SK-N-SH treated with all-trans-retinoic acid at 6 μM for 48 hours (cell line): ENCODE measurements around the gene TXNDC9.
"Not testable (repeated sequence)": the region's sequence is repeated elsewhere in the genome, so short reads cannot be mapped to it uniquely, and the experiment has no call there.

ENCODE experiments used
- ATAC-seq: fragments of 200-7000 bp; cut with Tn5 transposase; 3 replicates; pipeline ENCODE4 v1.9.1; 2020; ENCODE audit warnings: mild to moderate bottlenecking, moderate library complexity
- ARNTL ChIP-seq: fragments of 450-650 bp; formaldehyde crosslinking; IDR thresholded peaks from 2 replicates; pipeline ENCODE4 v1.5.0; 2020; ENCODE audit warnings: low read depth, mild to moderate bottlenecking, moderate library complexity, borderline replicate concordance
- BACH2 ChIP-seq: fragments of 250-450 bp; sonication (Bioruptor Pico); IDR thresholded peaks from 2 replicates; pipeline ENCODE4 v1.9.0; 2021; ENCODE audit warnings: mild to moderate bottlenecking, borderline replicate concordance
- CREB5 ChIP-seq: fragments of 250-450 bp; sonication (Bioruptor Pico); IDR thresholded peaks from 2 replicates; pipeline ENCODE4 v1.5.1; 2020; ENCODE audit warnings: low read depth, mild to moderate bottlenecking, moderate library complexity
- CSDC2 ChIP-seq: fragments of 250-450 bp; sonication (Bioruptor Pico); IDR thresholded peaks from 2 replicates; pipeline ENCODE4 v1.5.0; 2020; ENCODE audit warnings: mild to moderate bottlenecking, moderate library complexity
- GLIS3 ChIP-seq: fragments of 250-450 bp; sonication (Bioruptor Pico); IDR thresholded peaks from 2 replicates; pipeline ENCODE4 v1.5.0; 2020; ENCODE audit warnings: mild to moderate bottlenecking, moderate library complexity
- ISL1 ChIP-seq: fragments of 250-450 bp; sonication (Bioruptor Pico); IDR thresholded peaks from 2 replicates; pipeline ENCODE4 v2.1.2; 2022; ENCODE audit warnings: mild to moderate bottlenecking, moderate library complexity
- OSR1 ChIP-seq: fragments of 250-450 bp; sonication (Bioruptor Pico); IDR thresholded peaks from 2 replicates; pipeline ENCODE4 v1.8.0; 2022; ENCODE audit warnings: moderate library complexity, mild to moderate bottlenecking, inconsistent platforms
- PATZ1 ChIP-seq: fragments of 250-450 bp; sonication (Bioruptor Pico); IDR thresholded peaks from 2 replicates; pipeline ENCODE4 v1.8.0; 2020; ENCODE audit warnings: mild to moderate bottlenecking, moderate library complexity, borderline replicate concordance
- PPARA ChIP-seq: fragments of 250-450 bp; sonication (Bioruptor Pico); IDR thresholded peaks from 2 replicates; pipeline ENCODE4 v1.5.0; 2020; ENCODE audit warnings: mild to moderate bottlenecking, borderline replicate concordance
- RARB ChIP-seq: fragments of 250-450 bp; sonication (Bioruptor Pico); IDR thresholded peaks from 2 replicates; pipeline ENCODE4 v1.8.0; 2021; ENCODE audit warnings: mild to moderate bottlenecking, moderate library complexity
- SNAI2 ChIP-seq: fragments of 250-450 bp; sonication (Bioruptor Pico); IDR thresholded peaks from 2 replicates; pipeline ENCODE4 v1.5.0; 2020; ENCODE audit warnings: mild to moderate bottlenecking, moderate library complexity
- TCF4 ChIP-seq: fragments of 250-450 bp; sonication (Bioruptor Pico); IDR thresholded peaks from 2 replicates; pipeline ENCODE4 v1.8.0; 2021; ENCODE audit warnings: mild to moderate bottlenecking, moderate library complexity, borderline replicate concordance
- TOX ChIP-seq: fragments of 250-450 bp; sonication (Bioruptor Pico); IDR thresholded peaks from 2 replicates; pipeline ENCODE4 v1.8.0; 2021; ENCODE audit warnings: mild to moderate bottlenecking, moderate library complexity, borderline replicate concordance
- ZFP3 ChIP-seq: fragments of 250-450 bp; sonication (Bioruptor Pico); IDR thresholded peaks from 2 replicates; pipeline ENCODE4 v1.5.0; 2020; ENCODE audit warnings: mild to moderate bottlenecking, moderate library complexity
- ZFP30 ChIP-seq: fragments of 450-650 bp; formaldehyde crosslinking; IDR thresholded peaks from 2 replicates; pipeline ENCODE4 v1.5.0; 2022; ENCODE audit warnings: mild to moderate bottlenecking, moderate library complexity
- ZNF565 ChIP-seq: fragments of 450-650 bp; formaldehyde crosslinking; conservative IDR thresholded peaks from 2 replicates; pipeline ENCODE4 v1.5.0; 2020; ENCODE audit warnings: low read depth, mild to moderate bottlenecking, moderate library complexity
- ZNF70 ChIP-seq: fragments of 450-650 bp; formaldehyde crosslinking; IDR thresholded peaks from 2 replicates; pipeline ENCODE4 v1.5.0; 2020; ENCODE audit warnings: mild to moderate bottlenecking, moderate library complexity
- ZNF8 ChIP-seq: fragments of 450-650 bp; formaldehyde crosslinking; IDR thresholded peaks from 2 replicates; pipeline ENCODE4 v1.5.0; 2020; ENCODE audit warnings: mild to moderate bottlenecking, moderate library complexity
- TF ChIP-seq, protein P1 (sequence below): fragments of 250-450 bp; sonication (Bioruptor Pico); IDR thresholded peaks from 2 replicates; pipeline ENCODE4 v1.5.0; 2020; ENCODE audit warnings: mild to moderate bottlenecking, moderate library complexity
- TF ChIP-seq, protein P2 (sequence below): fragments of 250-450 bp; sonication (Bioruptor Pico); IDR thresholded peaks from 2 replicates; pipeline ENCODE4 v1.5.1; 2021; ENCODE audit warnings: mild to moderate bottlenecking, moderate library complexity
- TF ChIP-seq, protein P3 (sequence below): fragments of 250-450 bp; sonication (Bioruptor Pico); IDR thresholded peaks from 2 replicates; pipeline ENCODE4 v1.8.0; 2021; ENCODE audit warnings: low read depth, mild to moderate bottlenecking, moderate library complexity, borderline replicate concordance

TXNDC9 gene

GRCh38 chr2:99348173-99348572 is 12.0 kb upstream of the TXNDC9 start:
- no peak for ATAC-seq
- TF ChIP-seq ZNF565 (CRISPR knock-in tag) (no peak), ZNF8 (no peak), CREB5 (CRISPR knock-in tag) (no peak), RARB (no peak), GLIS3 (no peak)
- TF ChIP-seq, all 23 proteins: peak for 0

- ATAC-seq = no peak
- no peak for TF ChIP-seq TOX (CRISPR knock-in tag)
- TF ChIP-seq ARNTL (CRISPR knock-in tag) = no peak
- no peak for TF ChIP-seq ZNF70 (CRISPR knock-in tag)
- TF ChIP-seq, protein P1, sequence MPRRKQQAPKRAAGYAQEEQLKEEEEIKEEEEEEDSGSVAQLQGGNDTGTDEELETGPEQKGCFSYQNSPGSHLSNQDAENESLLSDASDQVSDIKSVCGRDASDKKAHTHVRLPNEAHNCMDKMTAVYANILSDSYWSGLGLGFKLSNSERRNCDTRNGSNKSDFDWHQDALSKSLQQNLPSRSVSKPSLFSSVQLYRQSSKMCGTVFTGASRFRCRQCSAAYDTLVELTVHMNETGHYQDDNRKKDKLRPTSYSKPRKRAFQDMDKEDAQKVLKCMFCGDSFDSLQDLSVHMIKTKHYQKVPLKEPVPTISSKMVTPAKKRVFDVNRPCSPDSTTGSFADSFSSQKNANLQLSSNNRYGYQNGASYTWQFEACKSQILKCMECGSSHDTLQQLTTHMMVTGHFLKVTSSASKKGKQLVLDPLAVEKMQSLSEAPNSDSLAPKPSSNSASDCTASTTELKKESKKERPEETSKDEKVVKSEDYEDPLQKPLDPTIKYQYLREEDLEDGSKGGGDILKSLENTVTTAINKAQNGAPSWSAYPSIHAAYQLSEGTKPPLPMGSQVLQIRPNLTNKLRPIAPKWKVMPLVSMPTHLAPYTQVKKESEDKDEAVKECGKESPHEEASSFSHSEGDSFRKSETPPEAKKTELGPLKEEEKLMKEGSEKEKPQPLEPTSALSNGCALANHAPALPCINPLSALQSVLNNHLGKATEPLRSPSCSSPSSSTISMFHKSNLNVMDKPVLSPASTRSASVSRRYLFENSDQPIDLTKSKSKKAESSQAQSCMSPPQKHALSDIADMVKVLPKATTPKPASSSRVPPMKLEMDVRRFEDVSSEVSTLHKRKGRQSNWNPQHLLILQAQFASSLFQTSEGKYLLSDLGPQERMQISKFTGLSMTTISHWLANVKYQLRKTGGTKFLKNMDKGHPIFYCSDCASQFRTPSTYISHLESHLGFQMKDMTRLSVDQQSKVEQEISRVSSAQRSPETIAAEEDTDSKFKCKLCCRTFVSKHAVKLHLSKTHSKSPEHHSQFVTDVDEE (CRISPR knock-in tag) = no peak
- no peak for TF ChIP-seq ZNF8
- TF ChIP-seq ZFP3 (CRISPR knock-in tag) = no peak
- TF ChIP-seq ISL1 (CRISPR knock-in tag) = no peak
- no peak for TF ChIP-seq OSR1 (CRISPR knock-in tag)
- no peak for TF ChIP-seq CSDC2 (CRISPR knock-in tag)
- no peak for TF ChIP-seq ZFP30
- no peak for TF ChIP-seq RARB
Observed at GRCh38 chr2:99346218-99346617, 10.1 kb upstream of the TXNDC9 start.

DNA sequence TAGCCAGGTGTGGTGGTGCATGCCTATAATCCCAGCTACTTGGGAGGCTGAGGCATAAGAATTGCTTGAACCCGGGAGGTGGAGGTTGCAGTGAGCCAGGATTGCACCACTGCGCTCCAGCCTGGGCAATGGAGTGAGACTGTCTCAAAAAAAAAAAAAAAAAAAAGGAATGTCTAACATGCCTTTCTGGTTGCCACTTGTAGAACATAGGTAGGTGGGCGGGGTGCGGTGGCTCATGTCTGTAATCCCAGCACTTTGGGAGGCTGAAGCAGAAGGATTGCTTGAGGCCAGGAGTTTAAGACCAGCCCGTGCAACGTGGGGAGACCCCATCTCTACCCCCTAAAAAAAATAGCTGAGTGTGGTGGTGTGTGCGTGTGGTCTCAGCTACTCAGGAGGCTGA is 9.3 kb upstream of the TXNDC9 start:
- ATAC-seq = not testable (repeated sequence)

GRCh38 chr2:99342536-99342935 is 6.4 kb upstream of the TXNDC9 start:
- TF ChIP-seq ARNTL (CRISPR knock-in tag) = no peak
- no peak for TF ChIP-seq TOX (CRISPR knock-in tag)
- TF ChIP-seq, protein P1 (CRISPR knock-in tag) = no peak
- no peak for TF ChIP-seq BACH2 (CRISPR knock-in tag)
- TF ChIP-seq PATZ1 (CRISPR knock-in tag) = no peak
- TF ChIP-seq, protein P2, sequence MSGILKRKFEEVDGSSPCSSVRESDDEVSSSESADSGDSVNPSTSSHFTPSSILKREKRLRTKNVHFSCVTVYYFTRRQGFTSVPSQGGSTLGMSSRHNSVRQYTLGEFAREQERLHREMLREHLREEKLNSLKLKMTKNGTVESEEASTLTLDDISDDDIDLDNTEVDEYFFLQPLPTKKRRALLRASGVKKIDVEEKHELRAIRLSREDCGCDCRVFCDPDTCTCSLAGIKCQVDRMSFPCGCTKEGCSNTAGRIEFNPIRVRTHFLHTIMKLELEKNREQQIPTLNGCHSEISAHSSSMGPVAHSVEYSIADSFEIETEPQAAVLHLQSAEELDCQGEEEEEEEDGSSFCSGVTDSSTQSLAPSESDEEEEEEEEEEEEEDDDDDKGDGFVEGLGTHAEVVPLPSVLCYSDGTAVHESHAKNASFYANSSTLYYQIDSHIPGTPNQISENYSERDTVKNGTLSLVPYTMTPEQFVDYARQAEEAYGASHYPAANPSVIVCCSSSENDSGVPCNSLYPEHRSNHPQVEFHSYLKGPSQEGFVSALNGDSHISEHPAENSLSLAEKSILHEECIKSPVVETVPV (CRISPR knock-in tag) = no peak
- no peak for TF ChIP-seq RARB
- no peak for TF ChIP-seq SNAI2
- TF ChIP-seq TCF4 = no peak
- TF ChIP-seq ZFP30 = no peak
- no peak for TF ChIP-seq CREB5 (CRISPR knock-in tag)
- TF ChIP-seq GLIS3 = no peak
- TF ChIP-seq OSR1 (CRISPR knock-in tag) = no peak
- no peak for TF ChIP-seq ZNF70 (CRISPR knock-in tag)
- TF ChIP-seq PPARA (CRISPR knock-in tag) = no peak
- no peak for TF ChIP-seq ISL1 (CRISPR knock-in tag)
- no peak for TF ChIP-seq ZNF8
- no peak for TF ChIP-seq CSDC2 (CRISPR knock-in tag)
- no peak for TF ChIP-seq ZFP3 (CRISPR knock-in tag)
- TF ChIP-seq, protein P3, sequence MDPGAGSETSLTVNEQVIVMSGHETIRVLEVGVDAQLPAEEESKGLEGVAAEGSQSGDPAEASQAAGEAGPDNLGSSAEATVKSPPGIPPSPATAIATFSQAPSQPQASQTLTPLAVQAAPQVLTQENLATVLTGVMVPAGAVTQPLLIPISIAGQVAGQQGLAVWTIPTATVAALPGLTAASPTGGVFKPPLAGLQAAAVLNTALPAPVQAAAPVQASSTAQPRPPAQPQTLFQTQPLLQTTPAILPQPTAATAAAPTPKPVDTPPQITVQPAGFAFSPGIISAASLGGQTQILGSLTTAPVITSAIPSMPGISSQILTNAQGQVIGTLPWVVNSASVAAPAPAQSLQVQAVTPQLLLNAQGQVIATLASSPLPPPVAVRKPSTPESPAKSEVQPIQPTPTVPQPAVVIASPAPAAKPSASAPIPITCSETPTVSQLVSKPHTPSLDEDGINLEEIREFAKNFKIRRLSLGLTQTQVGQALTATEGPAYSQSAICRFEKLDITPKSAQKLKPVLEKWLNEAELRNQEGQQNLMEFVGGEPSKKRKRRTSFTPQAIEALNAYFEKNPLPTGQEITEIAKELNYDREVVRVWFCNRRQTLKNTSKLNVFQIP (CRISPR knock-in tag) = no peak
- TF ChIP-seq, all 23 proteins: peak for 0
- ATAC-seq = no peak
